SK-N-SH (cell line): Measurements from ENCODE around the gene NDRG2.

Experiments used
- RCOR1 ChIP-seq: fragments of 150-350 bp; IDR thresholded peaks from 2 replicates; pipeline ENCODE4 v1.6.1; 2017; ENCODE audit warnings: antibody characterized with exemption, low read length
- REST ChIP-seq: IDR thresholded peaks from 2 replicates; pipeline ENCODE4 v1.6.1; 2012; ENCODE audit warnings: mild to moderate bottlenecking, low read depth, low read length, moderate library complexity

DNA sequence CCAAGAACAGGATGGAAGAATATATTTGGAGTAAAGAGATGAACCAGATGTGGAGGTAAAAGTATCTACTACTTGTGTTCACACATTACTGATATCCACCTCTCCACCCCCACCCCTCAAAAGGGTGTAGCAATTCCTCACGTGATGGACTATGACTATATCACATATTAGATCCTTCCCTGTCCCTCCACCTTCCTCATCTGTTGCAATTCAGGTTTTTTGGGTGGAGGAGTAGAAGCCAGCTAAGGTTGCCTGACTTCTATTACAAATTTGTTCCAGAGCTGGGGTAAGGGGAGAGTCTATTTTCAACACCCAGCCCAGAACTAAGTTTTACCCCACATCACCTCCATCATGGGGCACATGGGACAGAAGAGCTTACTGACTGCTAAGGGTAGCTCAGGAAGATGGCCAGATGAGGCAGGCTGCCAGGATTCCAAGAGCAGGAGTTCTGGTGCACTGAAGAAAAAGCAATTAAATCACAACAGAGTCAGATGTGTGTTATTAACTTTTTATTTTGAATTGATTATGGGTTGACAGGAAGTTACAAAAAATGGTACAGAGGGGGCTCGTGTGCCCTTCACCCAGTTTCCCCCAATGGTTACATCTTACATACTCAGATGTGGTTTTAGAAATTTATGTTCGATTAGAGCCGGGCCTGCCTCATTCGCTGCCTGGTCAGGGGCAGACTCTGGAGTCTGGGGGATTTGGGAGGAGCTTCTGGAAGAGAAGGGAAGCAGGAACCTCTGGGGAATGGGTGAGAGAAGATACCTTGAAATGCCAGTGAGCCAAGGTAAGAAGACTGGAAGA lies 7.7 kb upstream of the NDRG2 start:
- TF ChIP-seq REST (no peak), RCOR1 (no peak)
